ENCODE data around the gene CCDC57.
"Not testable (repeated sequence)": the region's sequence is repeated elsewhere in the genome, so short reads cannot be mapped to it uniquely, and the experiment has no call there.

Gene CCDC57

GRCh38 chr17:82201498-82201910, 11.1 kb downstream of the CCDC57 start:
- DNase-seq (ENCODE audit: low read depth), result no peak

GRCh38 chr17:82200743-82201497, 11.7 kb downstream of the CCDC57 start:
- DNase-seq (ENCODE audit: low read depth), result no peak

GRCh38 chr17:82200135-82200534, 12.5 kb downstream of the CCDC57 start:
- DNase-seq (ENCODE audit: low read depth), result no peak

- no peak for DNase-seq (ENCODE audit: low read depth)
Measured at GRCh38 chr17:82199496-82199895, 13.1 kb downstream of the CCDC57 start.

- DNase-seq (ENCODE audit: low read depth), result no peak
Measured at GRCh38 chr17:82198092-82198491, 14.6 kb downstream of the CCDC57 start.

GRCh38 chr17:82195675-82196672, 16.7 kb downstream of the CCDC57 start:
- no peak for DNase-seq (ENCODE audit: low read depth)

- DNase-seq (ENCODE audit: low read depth), result no peak
Measured at GRCh38 chr17:82194765-82195164, 17.9 kb downstream of the CCDC57 start.

GRCh38 chr17:82193520-82194220, 19.0 kb downstream of the CCDC57 start:
- DNase-seq (ENCODE audit: low read depth), result no peak

GRCh38 chr17:82193050-82193449, 19.6 kb downstream of the CCDC57 start:
- not testable (repeated sequence) for DNase-seq (ENCODE audit: low read depth)

- DNase-seq (ENCODE audit: low read depth), result no peak
Measured at GRCh38 chr17:82188001-82188961, 24.4 kb downstream of the CCDC57 start.

- no peak for DNase-seq (ENCODE audit: low read depth)
Measured at GRCh38 chr17:82187500-82187899, 25.1 kb downstream of the CCDC57 start.

GRCh38 chr17:82186221-82186620, 26.4 kb downstream of the CCDC57 start:
- DNase-seq (ENCODE audit: low read depth), result no peak

- DNase-seq (ENCODE audit: low read depth), result no peak
Measured at GRCh38 chr17:82184761-82185160, 27.9 kb downstream of the CCDC57 start.

GRCh38 chr17:82180776-82181528, 31.7 kb downstream of the CCDC57 start:
- DNase-seq (ENCODE audit: low read depth), result no peak

- DNase-seq (ENCODE audit: low read depth), result no peak
Measured at GRCh38 chr17:82179946-82180475, 32.6 kb downstream of the CCDC57 start.

- DNase-seq (ENCODE audit: low read depth), result no peak
Measured at GRCh38 chr17:82179412-82179811, 33.2 kb downstream of the CCDC57 start.

GRCh38 chr17:82178499-82179261, 34.0 kb downstream of the CCDC57 start:
- no peak for DNase-seq (ENCODE audit: low read depth)

GRCh38 chr17:82177761-82178498, 34.7 kb downstream of the CCDC57 start:
- peak; percentile 16 for DNase-seq (ENCODE audit: low read depth)

- no peak for DNase-seq (ENCODE audit: low read depth)
Measured at GRCh38 chr17:82177276-82177675, 35.4 kb downstream of the CCDC57 start.

Data from iris pigment epithelial cell (primary cell).